Amygdala (tissue), 56 donors: Measurements from ENCODE around the gene GRIN3A.
"Not testable (repeated sequence)": the region's sequence is repeated elsewhere in the genome, so short reads cannot be mapped to it uniquely, and the experiment has no call there.

Experiments used
- DNase-seq, 56 donors: peaks; one replicate each; lab custom pipeline; 2025; lab: John Stamatoyannopoulos, UW

The GRIN3A gene

GRCh38 chr9:101585740-101586139 lies 152.7 kb downstream of the GRIN3A start:
- no peak for DNase-seq

DNA sequence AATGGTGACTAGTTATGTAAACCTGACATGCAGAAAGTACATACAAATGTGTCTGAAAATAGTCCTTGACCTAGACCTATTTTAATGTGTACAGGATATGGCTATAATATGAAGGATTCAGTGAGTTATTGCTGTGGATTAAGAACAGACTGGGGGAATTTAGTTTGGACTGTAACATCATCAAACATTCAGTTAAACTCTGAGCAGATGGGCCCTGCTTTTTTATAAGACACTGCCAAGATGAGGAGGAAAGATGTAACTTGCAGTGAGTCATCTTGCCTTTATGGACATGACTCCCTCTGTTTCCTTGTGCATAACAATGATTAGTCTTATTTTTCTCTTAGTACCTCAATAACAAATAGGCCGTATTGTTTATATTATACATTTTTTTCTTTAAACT lies 155.9 kb downstream of the GRIN3A start:
- DNase-seq: peak in 1 of 56 donors; percentile 7

DNA sequence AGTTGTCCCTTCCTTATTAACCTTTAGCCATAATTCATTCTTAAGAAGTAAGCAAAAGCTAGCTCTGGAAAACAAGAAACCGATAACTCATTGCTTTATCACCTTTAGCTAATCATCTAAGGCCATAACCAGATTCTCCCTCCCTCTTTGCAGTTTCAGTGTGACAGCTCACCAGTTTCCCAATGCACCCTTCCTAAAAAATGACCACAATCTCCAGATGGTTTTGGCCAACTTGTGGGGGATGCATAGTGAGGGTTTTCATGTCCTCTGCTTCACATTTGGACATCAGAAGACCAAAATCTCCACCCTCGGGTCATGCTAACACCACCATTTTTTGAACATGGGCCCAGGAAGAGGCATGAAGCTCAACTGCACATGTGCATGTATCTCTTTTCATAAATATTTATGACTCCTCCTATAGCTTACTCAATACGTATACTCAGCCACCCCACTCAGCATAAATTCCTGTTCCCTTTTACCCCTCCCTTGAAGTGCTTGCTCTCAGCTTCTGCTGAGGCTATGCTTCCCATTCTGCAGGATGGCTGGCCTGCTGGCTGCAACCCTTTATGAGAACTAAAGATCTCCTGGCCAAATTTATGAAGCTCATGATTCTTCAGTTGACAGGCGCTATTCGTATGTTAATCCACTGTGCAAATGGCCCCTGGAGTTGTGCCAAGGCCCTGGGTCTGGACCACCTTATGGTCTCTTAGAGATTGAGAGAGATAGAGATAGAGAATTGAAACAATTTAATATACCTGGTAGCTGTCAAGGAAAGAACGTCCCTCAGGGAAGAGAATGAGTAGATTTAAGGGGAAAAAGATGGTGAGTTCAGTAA lies 158.5 kb downstream of the GRIN3A start:
- DNase-seq: no peak

- no peak for DNase-seq
These were observed 160.1 kb downstream of the GRIN3A start for GRCh38 chr9:101578378-101578777.

GRCh38 chr9:101574731-101575333 lies 163.6 kb downstream of the GRIN3A start:
- peak in 1 of 56 donors; percentile 3 for DNase-seq

DNA sequence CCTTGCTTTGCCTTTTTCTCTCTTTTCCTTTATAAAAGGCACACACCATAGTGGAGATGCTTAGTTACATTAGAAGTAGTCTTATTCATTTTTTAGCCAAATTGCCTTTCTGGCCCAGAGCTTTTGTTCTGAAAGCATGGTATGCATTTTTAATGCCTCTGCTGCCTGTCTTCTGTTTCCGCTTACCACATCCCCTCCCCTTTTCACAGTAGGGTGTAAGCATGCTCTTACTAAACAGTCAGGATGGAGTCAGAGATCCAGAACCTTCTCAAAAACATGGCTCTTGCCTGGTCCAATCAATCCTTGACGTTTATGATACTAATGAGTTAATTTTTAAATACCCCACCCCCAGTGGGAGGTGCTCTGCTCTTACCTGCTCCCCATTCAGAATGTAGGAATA lies 166.1 kb downstream of the GRIN3A start:
- DNase-seq: no peak

- no peak for DNase-seq
These were observed 167.3 kb downstream of the GRIN3A start for GRCh38 chr9:101571114-101571513.

DNA sequence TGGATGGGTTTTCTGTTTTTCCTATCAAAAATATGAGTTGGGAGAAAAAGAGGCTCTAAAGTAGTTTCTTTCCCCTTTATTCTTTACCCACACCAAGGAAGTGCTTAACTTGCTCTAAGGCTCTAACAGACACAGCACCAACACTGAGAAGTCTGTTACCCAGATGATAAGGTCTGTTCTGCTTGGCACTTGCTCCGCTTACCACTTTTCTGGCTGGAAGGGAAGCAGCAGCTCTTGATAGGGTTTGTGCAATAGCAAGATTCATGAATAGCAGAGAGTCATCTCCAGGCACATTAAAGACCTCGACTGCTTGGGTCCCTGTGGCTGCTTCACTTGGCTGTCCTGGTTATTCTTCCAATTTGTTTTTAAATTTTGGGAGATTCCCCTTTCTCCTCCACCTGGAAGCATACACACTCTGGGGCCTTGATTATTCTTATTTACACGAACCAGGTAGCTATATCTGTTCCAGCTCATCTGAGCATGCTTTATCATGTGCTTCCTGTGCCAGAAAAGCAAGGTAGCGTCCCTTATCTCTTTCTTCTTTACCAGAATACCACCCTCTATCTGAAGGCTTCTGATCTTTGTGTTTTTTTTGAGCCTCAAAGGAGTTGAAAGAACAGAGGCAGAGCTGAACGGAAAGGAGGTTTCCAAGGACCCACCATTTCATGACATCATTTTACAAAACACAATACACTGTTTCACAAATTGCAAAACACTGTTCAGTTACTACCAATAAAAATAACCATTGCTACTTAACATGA lies 168.5 kb downstream of the GRIN3A start:
- DNase-seq: no peak

- no peak for DNase-seq
These were observed 170.6 kb downstream of the GRIN3A start for GRCh38 chr9:101567725-101568350.

GRCh38 chr9:101566904-101567724 lies 171.3 kb downstream of the GRIN3A start:
- DNase-seq: peak in 1 of 56 donors; percentile 8

DNA sequence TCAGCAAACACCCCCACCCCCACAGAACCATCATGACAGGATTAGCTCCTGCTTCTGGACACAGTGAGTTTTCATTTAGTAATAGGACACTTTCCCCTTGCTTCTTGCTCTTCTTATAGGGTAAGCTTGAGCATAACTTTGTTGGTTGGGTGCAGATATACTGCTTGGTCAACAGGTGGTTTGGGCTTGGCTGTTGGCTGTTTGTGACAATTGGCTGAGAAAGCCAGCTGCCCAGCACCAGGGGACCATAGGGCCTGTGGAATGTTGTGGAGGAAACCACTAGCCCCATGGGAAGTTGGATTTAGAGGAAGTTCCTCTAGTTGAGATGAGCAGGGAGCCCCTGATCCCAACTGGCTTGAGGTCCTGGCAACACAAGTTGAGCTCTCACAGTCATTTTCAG lies 174.2 kb downstream of the GRIN3A start:
- no peak for DNase-seq

DNA sequence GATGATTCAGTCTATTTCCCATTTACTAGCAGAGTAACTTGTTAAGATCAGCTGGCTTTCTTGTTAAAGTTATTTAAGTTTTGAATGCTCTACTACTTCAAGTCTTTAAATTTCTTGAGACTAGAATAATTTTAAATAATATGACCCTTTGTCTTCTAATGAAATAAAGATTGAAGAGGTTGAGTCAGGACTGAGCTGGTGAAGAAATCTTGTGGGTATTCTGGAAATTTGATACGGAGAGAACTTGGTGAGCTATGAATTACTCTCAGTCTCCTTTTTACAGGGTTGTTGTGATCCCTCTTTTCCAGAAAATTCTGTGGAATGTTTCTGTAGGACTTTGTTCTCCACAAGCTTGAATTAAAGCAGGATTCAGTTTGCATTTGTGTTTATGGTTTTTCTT lies 175.5 kb downstream of the GRIN3A start:
- no peak for DNase-seq

DNA sequence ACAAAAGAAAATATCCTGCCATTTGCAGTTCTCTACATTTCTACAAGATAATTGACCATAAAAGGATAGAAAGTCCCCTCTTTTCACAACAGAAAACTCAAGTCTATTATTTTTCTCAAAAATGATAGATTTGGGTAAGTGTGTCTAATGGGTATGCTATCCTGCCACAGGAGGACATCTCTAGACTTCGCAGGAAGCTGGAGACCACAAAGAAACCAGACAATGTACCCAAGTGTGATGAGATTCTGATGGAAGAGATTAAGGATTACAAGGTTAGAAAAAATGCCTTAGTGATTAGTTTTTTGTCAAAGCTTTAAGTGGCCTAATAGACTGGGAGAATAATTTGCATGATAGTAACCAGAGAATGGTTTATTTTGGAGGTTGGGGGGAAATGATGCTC lies 176.7 kb downstream of the GRIN3A start:
- no peak for DNase-seq

GRCh38 chr9:101549472-101550098 lies 188.9 kb downstream of the GRIN3A start:
- not testable (repeated sequence) for DNase-seq

DNA sequence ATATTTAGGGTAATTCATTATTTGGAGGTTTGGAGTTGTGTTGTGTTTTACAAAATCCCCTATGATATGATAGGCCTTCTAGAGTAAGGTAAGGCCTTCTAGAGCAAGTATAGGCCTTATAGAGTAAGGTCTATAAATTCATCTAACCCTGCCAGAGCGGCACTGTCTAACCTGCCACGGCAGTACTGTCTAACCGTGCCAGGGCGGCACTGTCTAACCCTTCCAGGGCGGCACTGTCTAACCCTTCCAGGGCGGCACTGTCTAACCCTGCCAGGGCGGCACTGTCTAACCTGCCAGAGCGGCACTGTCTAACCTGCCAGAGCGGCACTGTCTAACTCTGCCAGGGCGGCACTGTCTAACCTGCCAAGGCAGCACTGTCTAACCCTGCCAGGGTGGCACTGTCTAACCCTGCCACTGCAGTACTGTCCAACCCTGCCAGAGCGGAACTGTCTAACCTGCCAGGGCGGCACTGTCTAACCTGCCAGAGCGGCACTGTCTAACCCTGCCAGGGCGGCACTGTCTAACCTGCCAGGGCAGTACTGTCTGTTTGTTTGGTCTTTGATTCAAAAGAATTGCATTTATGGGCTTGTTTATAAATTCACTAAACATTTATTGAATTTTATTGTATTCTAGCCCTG lies 195.2 kb downstream of the GRIN3A start:
- DNase-seq: no peak

GRCh38 chr9:101540069-101540468 lies 198.4 kb downstream of the GRIN3A start:
- no peak for DNase-seq

GRCh38 chr9:101536938-101537337 lies 201.5 kb downstream of the GRIN3A start:
- peak in 1 of 56 donors; percentile 5 for DNase-seq

DNA sequence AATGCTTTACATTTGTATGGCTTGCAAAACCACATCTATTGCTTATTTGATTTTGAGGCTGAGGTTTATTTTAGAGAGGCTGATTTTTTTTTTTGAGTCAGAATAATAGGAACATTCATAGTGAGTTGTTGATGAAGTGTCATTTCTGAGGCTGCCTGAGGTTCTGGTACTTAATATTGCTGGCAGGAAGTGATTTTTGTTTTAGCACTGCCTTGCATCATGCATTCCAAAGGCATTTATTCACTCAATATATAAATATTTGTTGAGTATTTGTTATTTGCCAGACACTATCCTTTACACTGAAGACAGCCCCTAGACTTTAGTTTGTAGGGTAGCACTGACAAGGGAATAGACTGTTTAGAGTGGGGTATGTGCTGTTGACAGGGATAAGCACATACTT lies 202.1 kb downstream of the GRIN3A start:
- no peak for DNase-seq
